NB4 (cell line): Measurements from ENCODE around the gene WDR83.
A peak's percentile ranks its signal among the peaks of the same experiment; 100 is the strongest.

ENCODE experiments used
- DNase-seq: peaks from one replicate; pipeline ENCODE4 v3.0.0; 2010; ENCODE audit warnings: low read depth
- H3K4me3 ChIP-seq: one replicate; pipeline ENCODE4 v1.5.1; 2011; ENCODE audit warnings: mild to moderate bottlenecking, low read depth, low read length, moderate library complexity
- MYC ChIP-seq: IDR thresholded peaks from 2 replicates; pipeline ENCODE4 v1.6.1; 2011; ENCODE audit warnings: low read depth, low read length
- POLR2A ChIP-seq: IDR thresholded peaks from 2 replicates; pipeline ENCODE4 v1.6.1; 2011; ENCODE audit warnings: mild to moderate bottlenecking; ENCODE audit not compliant: insufficient read length; ENCODE audit errors: extremely low read depth
- TF ChIP-seq, protein P1 (sequence below): IDR thresholded peaks from one replicate; pipeline ENCODE4 v1.5.1; 2012; ENCODE audit warnings: low read depth, low read length
- TF ChIP-seq, protein P2 (sequence below): IDR thresholded peaks from 2 replicates; pipeline ENCODE4 v1.6.1; 2011; ENCODE audit warnings: low read depth, low read length

The WDR83 gene

DNA sequence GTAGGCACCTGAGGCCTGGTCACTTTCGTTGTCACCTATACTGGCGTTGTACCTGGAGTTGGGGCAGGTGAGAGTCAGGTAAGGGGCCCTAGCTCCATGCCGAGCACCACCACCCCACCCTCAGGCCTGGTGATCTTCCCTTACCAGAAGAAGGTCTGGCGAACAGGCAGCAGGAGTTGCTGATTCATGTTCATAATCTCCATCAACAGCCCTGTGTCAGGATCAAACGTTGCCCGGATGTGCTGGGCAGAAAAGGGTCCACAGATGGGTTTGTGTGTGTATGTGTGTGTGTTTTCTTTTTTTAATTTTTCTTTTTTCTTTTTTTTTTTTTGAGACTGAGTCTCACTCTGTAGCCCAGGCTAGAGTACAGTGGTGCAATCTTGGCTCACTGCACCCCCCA, 14.4 kb upstream of the WDR83 start:
- no peak overlapping the region for H3K4me3 ChIP-seq
- TF ChIP-seq, protein P1, sequence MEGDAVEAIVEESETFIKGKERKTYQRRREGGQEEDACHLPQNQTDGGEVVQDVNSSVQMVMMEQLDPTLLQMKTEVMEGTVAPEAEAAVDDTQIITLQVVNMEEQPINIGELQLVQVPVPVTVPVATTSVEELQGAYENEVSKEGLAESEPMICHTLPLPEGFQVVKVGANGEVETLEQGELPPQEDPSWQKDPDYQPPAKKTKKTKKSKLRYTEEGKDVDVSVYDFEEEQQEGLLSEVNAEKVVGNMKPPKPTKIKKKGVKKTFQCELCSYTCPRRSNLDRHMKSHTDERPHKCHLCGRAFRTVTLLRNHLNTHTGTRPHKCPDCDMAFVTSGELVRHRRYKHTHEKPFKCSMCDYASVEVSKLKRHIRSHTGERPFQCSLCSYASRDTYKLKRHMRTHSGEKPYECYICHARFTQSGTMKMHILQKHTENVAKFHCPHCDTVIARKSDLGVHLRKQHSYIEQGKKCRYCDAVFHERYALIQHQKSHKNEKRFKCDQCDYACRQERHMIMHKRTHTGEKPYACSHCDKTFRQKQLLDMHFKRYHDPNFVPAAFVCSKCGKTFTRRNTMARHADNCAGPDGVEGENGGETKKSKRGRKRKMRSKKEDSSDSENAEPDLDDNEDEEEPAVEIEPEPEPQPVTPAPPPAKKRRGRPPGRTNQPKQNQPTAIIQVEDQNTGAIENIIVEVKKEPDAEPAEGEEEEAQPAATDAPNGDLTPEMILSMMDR = no peak
- TF ChIP-seq POLR2A (no peak), MYC (no peak)
- TF ChIP-seq, protein P2, sequence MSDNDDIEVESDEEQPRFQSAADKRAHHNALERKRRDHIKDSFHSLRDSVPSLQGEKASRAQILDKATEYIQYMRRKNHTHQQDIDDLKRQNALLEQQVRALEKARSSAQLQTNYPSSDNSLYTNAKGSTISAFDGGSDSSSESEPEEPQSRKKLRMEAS = no peak
- DNase-seq = no peak

DNA sequence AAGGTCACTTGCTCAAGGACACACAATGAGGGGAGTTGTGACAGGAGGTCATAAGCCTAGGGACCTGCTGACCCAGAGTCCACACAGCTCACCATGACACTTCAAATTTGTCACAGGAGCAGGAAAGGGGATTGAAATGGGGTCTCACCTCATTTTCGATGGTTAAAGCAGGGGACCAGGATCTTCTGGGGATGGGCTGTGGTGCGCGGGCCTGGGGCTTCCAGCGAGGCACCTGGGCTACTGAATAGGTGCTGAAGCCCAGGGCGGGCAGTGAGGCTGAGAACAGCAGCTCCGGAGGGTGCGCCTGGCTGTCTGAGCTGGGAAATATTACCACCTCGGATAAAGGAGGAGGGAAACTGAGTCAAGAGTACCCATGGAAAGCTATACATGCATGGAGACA, 11.1 kb upstream of the WDR83 start:
- no peak for TF ChIP-seq POLR2A
- TF ChIP-seq MYC = no peak
- TF ChIP-seq, protein P1 = no peak
- TF ChIP-seq, protein P2 = no peak
- H3K4me3 ChIP-seq = no peak overlapping the region
- no peak for DNase-seq

DNA sequence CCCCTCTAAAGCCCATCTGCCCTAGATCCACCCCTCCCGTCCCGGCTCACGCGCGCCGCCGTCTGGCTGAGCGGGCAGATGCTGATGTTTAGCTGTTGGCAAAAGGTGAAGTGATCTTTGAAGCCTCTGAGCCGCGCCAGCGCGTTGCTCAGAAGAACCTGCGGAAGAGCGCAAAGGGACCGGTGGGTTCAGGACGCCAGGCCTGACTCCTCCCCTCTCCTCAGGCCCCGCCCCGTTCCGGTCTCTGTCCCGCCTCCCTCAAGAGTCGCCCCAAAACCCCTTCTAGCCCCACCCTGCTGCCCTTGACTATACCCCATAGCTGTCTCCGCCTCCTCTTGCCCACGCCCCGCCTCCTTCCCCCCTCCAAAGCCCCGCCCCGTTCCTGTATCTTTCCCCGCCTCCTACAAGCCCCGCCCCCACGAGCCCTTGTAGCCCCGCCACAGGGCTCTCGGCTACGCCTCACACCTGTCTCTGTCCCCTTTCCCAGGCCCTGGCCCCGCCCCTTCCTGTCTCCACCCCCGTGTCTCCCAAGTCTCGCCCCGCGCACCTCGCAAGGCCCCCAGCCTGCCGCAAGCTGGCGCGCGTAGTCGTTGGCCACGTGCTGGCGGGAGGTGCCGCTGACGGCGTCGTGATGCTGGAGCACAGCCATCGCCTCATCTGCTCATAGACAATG, 9.6 kb upstream of the WDR83 start:
- TF ChIP-seq POLR2A = no peak
- TF ChIP-seq, protein P2 = no peak
- TF ChIP-seq MYC = no peak
- TF ChIP-seq, protein P1 = no peak
- H3K4me3 ChIP-seq = no peak overlapping the region
- DNase-seq = no peak

DNA sequence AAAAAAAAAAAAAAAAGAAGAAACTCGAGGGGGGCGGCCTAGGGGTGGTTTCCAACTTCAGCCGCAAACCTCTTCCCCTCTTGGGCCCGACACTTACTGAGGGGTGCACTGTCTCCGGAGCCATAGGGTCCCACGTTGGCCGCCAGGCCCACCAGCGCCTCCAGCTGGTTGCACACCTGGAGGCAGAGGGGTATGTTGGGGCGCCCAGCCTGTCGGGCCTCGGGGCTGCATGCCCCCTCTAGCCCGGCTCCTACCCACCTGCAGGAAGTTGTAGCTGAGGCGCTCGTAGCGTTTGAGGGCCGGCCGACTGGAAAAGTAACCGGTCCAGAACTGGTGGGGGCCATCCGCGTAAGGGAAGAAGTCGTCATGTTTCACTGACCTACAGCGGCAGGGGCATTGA, 8.6 kb upstream of the WDR83 start:
- no peak for DNase-seq
- TF ChIP-seq, protein P2 = no peak
- TF ChIP-seq, protein P1 = peak; percentile 17
- H3K4me3 ChIP-seq = no peak overlapping the region

DNA sequence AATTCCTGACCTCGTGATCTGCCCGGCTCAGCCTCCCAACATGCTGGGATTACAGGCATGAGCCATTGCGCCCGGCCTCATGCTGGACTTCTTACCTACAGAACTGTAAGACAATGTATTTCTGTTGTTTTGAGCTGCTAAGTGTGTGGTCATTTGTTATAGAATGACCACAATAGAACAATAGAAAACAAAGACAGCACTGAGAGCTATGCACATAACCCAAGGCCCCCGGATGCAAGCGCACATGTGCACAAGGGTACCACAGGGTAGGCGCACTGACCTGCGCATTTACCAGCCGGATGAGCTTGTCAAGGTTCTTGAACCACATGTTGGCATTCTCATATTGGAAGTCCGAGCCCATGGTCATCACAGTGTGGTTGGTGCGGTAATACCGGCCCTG, 5.6 kb upstream of the WDR83 start:
- TF ChIP-seq POLR2A (no peak), MYC (no peak)
- TF ChIP-seq, protein P2 = no peak
- TF ChIP-seq, protein P1 = no peak
- no peak overlapping the region for H3K4me3 ChIP-seq
- DNase-seq = no peak
